VCaP (cell line): ENCODE results near the gene LUC7L2.

ENCODE experiments used
- H3K27ac ChIP-seq: fragments of 450-650 bp; 2 replicates; pipeline ENCODE4 v1.5.1; 2017
- TF ChIP-seq, protein P1 (sequence below): fragments of 450-650 bp; conservative IDR thresholded peaks from 2 replicates; pipeline ENCODE4 v1.5.1; 2017; ENCODE audit warnings: mild to moderate bottlenecking, moderate library complexity

Gene LUC7L2

DNA sequence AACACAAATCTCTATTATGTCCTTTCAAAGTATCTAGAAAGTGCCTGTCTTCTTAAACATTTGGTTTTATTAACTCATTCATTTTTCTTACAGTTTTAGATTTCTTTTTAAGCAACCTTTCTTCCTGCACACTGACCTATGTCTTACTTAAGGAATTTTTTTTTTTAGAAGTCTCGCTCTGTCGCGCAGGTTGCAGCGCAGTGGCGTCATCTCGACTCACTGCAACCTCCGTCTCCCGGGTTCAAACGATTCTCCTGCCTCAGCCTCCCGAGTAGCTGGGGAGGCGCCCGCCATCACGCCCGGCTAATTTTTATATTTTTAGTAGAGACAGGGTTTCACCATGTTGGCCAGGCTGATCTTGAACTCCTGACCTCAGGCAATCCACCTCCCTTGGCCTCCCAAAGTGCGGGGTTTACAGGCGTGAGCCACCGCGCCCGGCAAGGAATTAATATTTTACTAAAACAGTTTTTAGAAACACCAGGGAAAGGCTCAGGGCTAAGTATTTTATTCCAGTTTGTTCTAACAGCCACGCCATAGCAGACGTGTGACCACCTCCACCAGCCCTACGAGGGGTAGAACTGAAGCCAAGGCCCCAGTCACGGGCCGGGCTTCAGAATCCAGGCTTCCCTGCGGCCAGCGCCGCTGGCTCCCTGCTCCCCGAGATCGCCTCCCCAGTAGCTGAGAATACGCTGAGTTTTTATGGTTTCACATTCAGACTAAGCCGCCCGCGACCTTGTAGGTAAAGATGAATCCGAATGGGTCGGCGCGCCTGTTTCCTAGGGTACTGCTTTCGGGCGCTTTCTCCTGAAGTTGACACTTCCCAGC is 941 bp upstream of the LUC7L2 start:
- TF ChIP-seq, protein P1, sequence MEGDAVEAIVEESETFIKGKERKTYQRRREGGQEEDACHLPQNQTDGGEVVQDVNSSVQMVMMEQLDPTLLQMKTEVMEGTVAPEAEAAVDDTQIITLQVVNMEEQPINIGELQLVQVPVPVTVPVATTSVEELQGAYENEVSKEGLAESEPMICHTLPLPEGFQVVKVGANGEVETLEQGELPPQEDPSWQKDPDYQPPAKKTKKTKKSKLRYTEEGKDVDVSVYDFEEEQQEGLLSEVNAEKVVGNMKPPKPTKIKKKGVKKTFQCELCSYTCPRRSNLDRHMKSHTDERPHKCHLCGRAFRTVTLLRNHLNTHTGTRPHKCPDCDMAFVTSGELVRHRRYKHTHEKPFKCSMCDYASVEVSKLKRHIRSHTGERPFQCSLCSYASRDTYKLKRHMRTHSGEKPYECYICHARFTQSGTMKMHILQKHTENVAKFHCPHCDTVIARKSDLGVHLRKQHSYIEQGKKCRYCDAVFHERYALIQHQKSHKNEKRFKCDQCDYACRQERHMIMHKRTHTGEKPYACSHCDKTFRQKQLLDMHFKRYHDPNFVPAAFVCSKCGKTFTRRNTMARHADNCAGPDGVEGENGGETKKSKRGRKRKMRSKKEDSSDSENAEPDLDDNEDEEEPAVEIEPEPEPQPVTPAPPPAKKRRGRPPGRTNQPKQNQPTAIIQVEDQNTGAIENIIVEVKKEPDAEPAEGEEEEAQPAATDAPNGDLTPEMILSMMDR: no peak
- peak overlapping the region; percentile 99 for H3K27ac ChIP-seq

DNA sequence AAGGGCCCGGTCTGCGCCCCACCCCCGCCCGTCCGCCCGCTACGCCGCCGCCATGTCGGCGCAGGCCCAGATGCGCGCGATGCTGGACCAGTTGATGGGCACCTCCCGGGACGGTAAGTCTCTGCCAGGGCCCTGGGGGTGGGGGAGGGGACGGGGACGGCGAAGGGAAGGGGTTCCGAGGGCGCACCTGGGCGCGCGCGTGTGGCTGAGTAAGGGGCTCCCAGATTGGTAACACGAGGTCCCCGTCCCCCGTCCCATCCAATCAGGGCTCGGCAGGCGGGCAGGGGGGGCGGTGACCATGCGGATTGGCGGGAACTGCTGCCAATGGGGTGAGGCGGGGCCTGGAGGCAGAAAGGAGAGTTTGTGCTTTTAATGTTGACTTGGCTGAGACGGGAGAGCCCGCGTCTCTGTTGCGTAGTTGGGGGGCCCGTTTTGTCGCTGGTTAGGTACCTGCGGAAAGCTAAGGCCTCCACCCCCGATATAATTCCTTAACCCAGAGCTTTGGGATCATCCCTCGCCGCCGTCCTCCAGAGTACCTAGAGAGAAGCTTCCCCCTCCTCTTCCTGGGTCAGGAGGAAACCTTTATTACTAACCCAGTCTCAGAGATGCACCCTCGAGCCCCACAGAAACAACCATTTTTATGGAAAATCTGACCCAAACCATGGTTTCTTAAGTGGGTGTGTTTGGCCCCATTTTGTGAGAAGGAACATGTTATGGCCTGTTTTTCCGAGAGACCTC is 685 bp downstream of the LUC7L2 start:
- TF ChIP-seq, protein P1: no peak
- H3K27ac ChIP-seq: peak overlapping the region; percentile 99

DNA sequence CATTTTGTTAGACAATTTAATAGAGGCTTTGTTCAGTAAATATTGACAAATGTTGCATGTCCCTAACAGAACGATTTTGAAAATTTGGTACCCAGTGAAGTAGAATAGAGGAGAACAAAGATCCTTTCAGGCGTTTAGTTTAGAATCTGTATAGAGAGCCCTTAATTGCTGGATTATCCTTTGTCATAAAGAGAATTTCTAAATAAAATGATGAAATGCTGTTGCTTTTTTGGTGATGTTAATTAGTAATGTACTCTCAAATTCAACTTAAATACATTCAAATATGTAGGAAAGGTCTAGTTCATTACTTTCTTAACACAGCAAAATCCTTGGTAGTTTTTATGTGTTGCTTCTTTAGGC is 1.2 kb downstream of the LUC7L2 start:
- H3K27ac ChIP-seq: peak overlapping the region; percentile 99
- TF ChIP-seq, protein P1: no peak

DNA sequence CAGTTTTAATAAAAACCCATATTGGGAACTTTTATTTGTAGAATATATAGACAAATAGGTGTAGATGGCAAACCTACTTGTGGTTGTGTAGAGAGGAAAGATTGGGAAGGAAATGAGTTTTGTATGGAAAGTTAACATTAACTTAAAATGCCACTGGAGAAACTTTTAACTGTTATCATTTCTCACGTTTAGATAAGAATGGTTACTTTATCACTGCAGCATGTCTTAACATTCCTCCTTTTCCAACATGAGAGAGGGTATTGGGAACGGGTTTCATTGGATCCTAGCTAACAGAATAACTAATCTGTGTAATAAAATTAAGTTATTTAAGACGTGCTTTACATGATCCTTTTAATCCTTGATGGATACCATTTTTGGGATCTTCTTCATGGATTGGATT is 1.8 kb downstream of the LUC7L2 start:
- H3K27ac ChIP-seq: peak overlapping the region; percentile 99
- TF ChIP-seq, protein P1: no peak

DNA sequence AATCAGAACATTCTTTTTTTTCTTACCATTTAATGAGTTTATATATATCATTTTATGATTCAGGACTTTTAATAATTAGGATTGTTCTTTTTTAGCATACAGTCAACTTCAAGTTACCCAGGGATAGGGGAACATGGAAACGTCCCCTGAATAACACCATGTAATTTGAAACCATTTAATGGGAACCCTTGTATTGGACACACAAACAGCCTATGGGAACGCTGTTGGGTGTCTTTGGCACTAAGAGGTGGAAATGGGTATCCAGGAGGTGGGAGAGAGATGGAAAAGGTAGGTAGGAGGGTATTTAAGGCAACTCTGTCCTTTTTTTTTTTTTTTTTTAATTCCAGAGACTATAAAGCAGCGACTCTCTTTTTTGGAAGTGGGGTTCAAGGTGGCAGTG is 2.6 kb downstream of the LUC7L2 start:
- TF ChIP-seq, protein P1: no peak
- peak overlapping the region; percentile 99 for H3K27ac ChIP-seq

DNA sequence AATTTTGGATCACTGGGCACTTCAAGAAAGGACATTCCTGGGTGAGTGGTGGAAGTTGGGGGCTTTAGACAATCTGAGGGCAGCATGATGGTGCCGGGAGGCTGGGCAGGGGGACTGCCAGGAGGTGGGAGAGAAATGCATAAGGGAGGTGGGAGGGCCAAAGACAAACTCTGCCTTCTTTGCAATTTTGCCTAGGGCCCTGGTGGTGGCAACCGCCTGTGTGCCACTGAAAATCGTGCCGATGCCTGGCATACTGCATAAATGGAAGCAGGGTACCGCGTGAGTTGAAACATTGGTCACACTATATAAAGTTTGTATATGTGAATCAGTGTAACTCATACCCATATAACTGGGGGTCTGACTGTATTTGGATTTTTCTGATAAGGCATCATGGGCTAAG is 3.3 kb downstream of the LUC7L2 start:
- H3K27ac ChIP-seq: peak overlapping the region; percentile 99
- TF ChIP-seq, protein P1: no peak

DNA sequence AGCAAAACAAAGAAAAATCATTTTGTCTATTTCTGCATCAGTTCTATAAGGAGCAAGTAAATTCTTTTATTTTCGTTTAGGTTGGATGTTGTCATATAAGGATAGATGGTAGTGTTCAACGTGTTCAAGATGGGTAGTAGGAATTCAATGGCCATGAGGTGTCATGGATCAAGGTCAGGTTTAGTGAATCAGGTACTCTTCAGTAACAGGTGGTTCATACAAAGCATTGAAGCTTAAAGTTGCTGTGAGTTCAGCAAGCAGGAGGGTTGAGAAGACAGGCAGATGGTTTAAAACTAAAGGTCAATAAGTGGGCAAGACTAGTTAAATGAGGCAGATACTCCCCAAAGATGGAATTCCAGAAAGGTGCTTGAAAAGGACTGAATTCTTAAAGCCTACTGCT is 5.6 kb downstream of the LUC7L2 start:
- H3K27ac ChIP-seq: no peak overlapping the region
- TF ChIP-seq, protein P1: no peak
